Measurements from ENCODE around the gene AFG1L.
A peak's percentile ranks its signal among the peaks of the same experiment; 100 is the strongest.

AFG1L gene

DNA sequence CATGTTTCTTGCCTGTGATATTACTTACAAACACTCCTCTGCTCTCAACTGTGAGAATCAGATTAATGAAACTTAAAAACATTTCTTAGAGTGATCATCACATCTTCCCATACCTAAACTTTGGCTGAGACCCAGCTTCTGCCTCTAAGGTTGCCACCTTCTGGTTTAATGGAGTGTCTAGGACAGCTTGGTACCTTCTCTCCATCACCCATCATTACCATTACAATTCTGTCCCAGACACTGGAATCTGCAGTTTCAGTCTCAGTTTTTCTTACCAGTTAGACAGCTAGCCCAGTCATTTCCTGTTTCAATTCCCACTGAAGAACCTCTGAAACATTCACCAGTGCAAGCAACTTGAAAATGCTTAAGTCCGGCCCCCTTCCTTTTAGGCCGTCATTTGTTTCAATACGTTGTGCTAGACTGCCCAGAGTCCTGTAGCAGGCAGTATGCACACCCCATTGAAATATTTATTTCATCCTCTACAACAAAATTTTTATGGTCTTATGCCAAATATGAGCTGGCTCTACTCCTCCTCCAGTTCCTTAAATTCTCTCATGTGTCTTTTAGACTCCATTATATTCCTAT is 158.8 kb downstream of the AFG1L start:
- DNase-seq (ENCODE audit: low read depth), result no peak

DNA sequence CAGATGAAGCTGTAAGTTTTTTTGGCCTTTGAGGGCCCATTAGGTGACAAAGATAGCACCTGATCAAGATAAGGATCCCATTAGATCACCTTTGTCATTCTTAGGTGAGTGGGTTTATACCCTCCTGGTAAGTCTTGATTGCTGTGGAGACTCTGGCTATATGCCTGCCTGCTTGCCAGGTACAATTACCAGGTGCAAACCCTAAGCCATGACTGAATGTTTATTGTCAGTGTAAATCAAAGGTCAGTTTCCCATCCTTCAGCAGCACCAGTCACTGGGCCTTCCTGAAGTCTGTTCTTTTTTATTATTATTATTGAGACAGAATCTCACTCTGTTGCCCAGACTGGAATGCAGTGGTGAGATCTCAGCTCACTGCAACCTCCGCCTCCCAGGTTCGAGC is 159.5 kb downstream of the AFG1L start:
- DNase-seq (ENCODE audit: low read depth), result no peak

GRCh38 chr6:108455688-108456087 is 160.8 kb downstream of the AFG1L start:
- no peak for DNase-seq (ENCODE audit: low read depth)

- DNase-seq (ENCODE audit: low read depth), result no peak
Measured at GRCh38 chr6:108463784-108464183, 168.9 kb downstream of the AFG1L start.

- DNase-seq (ENCODE audit: low read depth), result no peak
Measured at GRCh38 chr6:108464418-108465097, 169.7 kb downstream of the AFG1L start.

DNA sequence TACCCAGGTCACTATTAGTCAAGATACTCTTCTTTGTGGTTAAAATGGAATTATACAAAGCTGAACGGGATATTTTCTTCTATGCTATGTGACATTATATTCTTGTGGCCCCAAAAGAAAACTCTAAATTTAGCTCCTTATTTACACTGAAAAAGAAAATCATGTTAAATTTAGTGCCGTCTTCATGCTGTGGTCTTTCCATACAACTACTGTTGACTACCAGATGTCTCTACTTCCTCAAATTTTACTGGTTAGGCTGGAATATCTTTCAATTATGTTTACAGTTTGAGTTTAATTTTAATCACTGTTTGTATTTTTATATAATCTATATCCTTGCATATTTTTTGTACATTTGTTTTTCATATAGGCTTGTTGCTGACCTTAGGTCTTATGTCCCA is 170.2 kb downstream of the AFG1L start:
- DNase-seq (ENCODE audit: low read depth), result no peak

- no peak for DNase-seq (ENCODE audit: low read depth)
Measured at GRCh38 chr6:108468346-108468745, 173.5 kb downstream of the AFG1L start.

DNA sequence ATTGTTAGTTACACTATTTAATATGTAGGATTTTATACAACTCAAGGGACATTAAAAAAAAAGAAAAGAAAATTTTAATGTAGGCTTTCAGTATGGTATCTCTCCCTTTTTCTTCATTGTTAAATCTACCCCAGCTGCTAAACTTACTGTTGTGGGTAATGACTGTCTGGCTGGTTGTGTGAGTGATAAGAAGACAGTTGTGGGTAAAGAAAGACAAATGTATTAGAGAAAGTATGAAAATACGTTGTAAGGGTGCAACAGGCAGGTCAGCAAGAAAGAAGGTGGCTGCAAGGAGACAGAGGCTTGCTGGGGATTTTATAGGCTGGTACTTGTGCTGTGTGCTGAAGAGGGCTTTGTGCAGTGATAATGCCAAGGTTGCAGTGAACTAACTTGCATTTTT is 174.5 kb downstream of the AFG1L start:
- DNase-seq (ENCODE audit: low read depth), result no peak

- no peak for DNase-seq (ENCODE audit: low read depth)
Measured at GRCh38 chr6:108473197-108473596, 178.3 kb downstream of the AFG1L start.

- DNase-seq (ENCODE audit: low read depth), result no peak
Measured at GRCh38 chr6:108476376-108476775, 181.5 kb downstream of the AFG1L start.

- DNase-seq (ENCODE audit: low read depth), result no peak
Measured at GRCh38 chr6:108476847-108477430, 182.1 kb downstream of the AFG1L start.

GRCh38 chr6:108482559-108482958 is 187.7 kb downstream of the AFG1L start:
- no peak for DNase-seq (ENCODE audit: low read depth)

- no peak for DNase-seq (ENCODE audit: low read depth)
Measured at GRCh38 chr6:108484016-108484415, 189.2 kb downstream of the AFG1L start.

- DNase-seq (ENCODE audit: low read depth), result no peak
Measured at GRCh38 chr6:108489699-108490098, 194.8 kb downstream of the AFG1L start.

- DNase-seq (ENCODE audit: low read depth), result peak; percentile 38
Measured at GRCh38 chr6:108492131-108492766, 197.4 kb downstream of the AFG1L start.

DNA sequence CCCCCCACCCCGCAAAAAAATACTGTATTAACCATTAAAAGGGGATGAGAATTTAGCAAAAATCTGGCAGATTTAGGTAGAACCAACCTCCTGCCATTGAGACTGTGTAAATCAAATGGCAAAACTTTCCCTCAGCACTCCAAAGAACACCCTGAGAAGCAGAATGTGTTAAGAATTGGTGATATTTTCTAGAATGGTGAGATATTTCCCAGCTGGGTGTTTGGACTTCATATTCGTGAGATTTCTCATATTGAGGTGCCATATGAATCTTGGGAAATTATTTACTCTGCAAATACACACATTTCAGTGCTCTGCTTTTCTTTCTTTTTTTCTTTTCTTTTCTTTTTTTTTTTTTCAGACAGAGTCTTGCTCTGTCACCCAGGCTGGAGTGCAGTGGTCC is 199.6 kb downstream of the AFG1L start:
- no peak for DNase-seq (ENCODE audit: low read depth)

DNA sequence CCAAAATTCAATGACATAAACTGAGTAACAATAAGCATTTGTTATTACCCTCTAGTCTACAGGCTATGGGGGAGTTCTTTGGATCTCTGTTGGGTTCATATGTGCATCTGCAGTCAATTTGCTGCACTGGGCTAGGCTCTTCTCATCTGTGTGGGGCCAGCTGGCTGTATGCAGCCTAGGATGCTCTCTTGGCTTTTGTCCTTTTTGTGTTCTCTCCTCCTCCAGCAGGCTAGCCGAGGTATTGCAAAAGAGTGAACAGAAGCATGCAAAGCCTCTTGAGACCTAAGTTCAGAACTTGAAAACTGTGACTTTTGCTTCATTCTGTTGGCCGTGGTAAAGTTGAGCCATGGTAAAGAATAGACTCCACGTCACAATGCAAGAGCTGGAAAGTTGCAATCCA is 203.0 kb downstream of the AFG1L start:
- DNase-seq (ENCODE audit: low read depth), result peak; percentile 12

- no peak for DNase-seq (ENCODE audit: low read depth)
Measured at GRCh38 chr6:108501559-108501958, 206.7 kb downstream of the AFG1L start.

- DNase-seq (ENCODE audit: low read depth), result no peak
Measured at GRCh38 chr6:108502832-108503231, 208.0 kb downstream of the AFG1L start.

DNA sequence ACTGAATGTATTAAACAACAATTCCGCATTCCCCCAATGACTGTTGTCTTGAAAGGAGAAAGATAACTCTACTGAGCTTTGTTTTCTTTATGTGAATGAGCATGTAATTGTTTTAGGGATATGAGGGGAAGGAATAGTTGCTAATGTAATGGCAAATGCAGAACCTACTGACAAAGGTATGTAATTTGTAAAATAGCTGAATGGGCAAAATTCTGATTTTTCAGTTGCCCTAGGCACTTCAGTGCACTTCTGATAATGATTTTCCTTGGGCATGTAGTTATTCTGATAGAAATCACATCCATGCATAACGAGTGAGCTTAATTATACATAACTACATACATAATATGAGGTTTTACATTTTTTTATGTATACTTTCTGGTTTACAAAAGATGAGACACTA is 212.5 kb downstream of the AFG1L start:
- no peak for DNase-seq (ENCODE audit: low read depth)

- DNase-seq (ENCODE audit: low read depth), result no peak
Measured at GRCh38 chr6:108510461-108511319, 215.8 kb downstream of the AFG1L start.

Measured in fibroblast of the conjunctiva (primary cell).